ENCODE data around the gene FHDC1. TPM values are rescaled to one million over a fixed set of nuclear protein-coding genes. Genes with fewer than 3 reads are reported as not detected.

FHDC1 gene
- total RNA-seq, 1 experiment from 2014 or later: 19.9 TPM

DNA sequence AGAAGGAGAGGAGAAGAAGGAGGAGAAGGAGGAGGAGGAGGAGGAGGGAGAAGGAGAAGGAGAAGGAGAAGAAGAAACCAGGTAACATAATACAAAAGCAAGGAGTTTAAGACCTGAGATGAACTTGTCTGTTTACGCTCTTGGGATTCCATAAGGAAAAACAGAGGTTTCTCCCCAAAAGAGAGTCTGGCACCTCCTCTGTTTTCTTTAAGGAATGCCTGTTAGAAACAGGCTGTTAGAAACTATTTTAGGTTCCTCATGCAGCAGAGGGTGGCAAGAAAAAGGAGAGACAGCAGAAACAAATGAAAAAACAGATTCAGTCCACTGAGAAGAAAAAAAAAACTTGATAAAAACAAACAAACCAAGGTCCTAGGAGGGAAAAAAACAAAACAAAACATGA, 10.3 kb upstream of the FHDC1 start:
- peak overlapping the region; percentile 0 to 87 (median 7); a peak in 4 of 7 replicates for H3K27ac Mint-ChIP-seq

More for the DNA sequence above, 10.3 kb upstream of the FHDC1 start:
- no peak overlapping the region for H2BK20ac ChIP-seq (ENCODE audit: low read depth, low read length, poor library complexity, severe bottlenecking)
- H2AK5ac ChIP-seq (ENCODE audit: insufficient read length, low read length): no peak overlapping the region
- peak overlapping the region; percentile 23 for H3K27ac ChIP-seq (ENCODE audit: insufficient read length, low read depth, low read length)
- no peak overlapping the region for H3T11ph ChIP-seq (ENCODE audit: low read length)
- H2AFZ ChIP-seq (ENCODE audit: low read length): no peak overlapping the region
- H3K4ac ChIP-seq (ENCODE audit: low read depth, low read length): no peak overlapping the region
- H3K4me2 ChIP-seq (ENCODE audit: insufficient read depth, insufficient read length, low read length): no peak overlapping the region
- H3K23ac ChIP-seq (ENCODE audit: insufficient read length, low read depth, low read length): no peak overlapping the region
- H4K91ac ChIP-seq (ENCODE audit: insufficient read length, low read depth, low read length): no peak overlapping the region
- H2BK12ac ChIP-seq (ENCODE audit: insufficient read length, low read depth, low read length): no peak overlapping the region
- H3K9ac ChIP-seq (ENCODE audit: extremely low read depth, insufficient read length, low read length): no peak overlapping the region
- no peak overlapping the region for H4K5ac ChIP-seq (ENCODE audit: insufficient read length, low read depth, low read length)
- H3K14ac ChIP-seq (ENCODE audit: insufficient read depth, low read length): no peak overlapping the region
- H3K23me2 ChIP-seq (ENCODE audit: insufficient read length, low read depth, low read length, poor library complexity, severe bottlenecking): no peaks in the 10 kb centered on the region
- H3K27me3 Mint-ChIP-seq (ENCODE audit: low read depth): peaks cover 5% of the 10 kb centered on the region; the same call in 1 of the 2 replicates
- H3K9me3 Mint-ChIP-seq: peaks cover 13 to 14% of the 10 kb centered on the region in 2 experiments
- H4K8ac ChIP-seq (replicated peaks; ENCODE audit: insufficient read length, low read depth, low read length): no peak overlapping the region
- H3K36me3 Mint-ChIP-seq (ENCODE audit: insufficient read depth in 1 of 3, low read depth in 3 of 3): peaks cover 7 to 19% (median 10%) of the 10 kb centered on the region in 3 experiments
- TF ChIP-seq, protein P1, sequence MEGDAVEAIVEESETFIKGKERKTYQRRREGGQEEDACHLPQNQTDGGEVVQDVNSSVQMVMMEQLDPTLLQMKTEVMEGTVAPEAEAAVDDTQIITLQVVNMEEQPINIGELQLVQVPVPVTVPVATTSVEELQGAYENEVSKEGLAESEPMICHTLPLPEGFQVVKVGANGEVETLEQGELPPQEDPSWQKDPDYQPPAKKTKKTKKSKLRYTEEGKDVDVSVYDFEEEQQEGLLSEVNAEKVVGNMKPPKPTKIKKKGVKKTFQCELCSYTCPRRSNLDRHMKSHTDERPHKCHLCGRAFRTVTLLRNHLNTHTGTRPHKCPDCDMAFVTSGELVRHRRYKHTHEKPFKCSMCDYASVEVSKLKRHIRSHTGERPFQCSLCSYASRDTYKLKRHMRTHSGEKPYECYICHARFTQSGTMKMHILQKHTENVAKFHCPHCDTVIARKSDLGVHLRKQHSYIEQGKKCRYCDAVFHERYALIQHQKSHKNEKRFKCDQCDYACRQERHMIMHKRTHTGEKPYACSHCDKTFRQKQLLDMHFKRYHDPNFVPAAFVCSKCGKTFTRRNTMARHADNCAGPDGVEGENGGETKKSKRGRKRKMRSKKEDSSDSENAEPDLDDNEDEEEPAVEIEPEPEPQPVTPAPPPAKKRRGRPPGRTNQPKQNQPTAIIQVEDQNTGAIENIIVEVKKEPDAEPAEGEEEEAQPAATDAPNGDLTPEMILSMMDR (conservative IDR thresholded peaks at IDR 0.05): no peak
- H3K4me1 Mint-ChIP-seq: peaks cover 50 to 56% of the 10 kb centered on the region in 2 experiments
- no peaks in the 10 kb centered on the region for H3K79me1 ChIP-seq (ENCODE audit: insufficient read depth, low read depth, low read length, poor library complexity, severe bottlenecking)
- H3K4me1 ChIP-seq (ENCODE audit: insufficient read depth, low read length): peaks cover 16% of the 10 kb centered on the region; the same call in 1 of the 2 replicates
- H2BK5ac ChIP-seq (ENCODE audit: insufficient read length, low read length): no peak overlapping the region
- H3K27me3 ChIP-seq (ENCODE audit: insufficient read depth, low read length): no peaks in the 10 kb centered on the region
- no CpG with 5 or more reads among the region's 1 CpG for WGBS (ENCODE audit: extremely low coverage, insufficient read length, low lambda C conversion rate)
- H3K18ac ChIP-seq (ENCODE audit: insufficient read length, low read depth, low read length): no peak overlapping the region
- H3K9me3 ChIP-seq (ENCODE audit: control insufficient read depth, low read depth, low read length): peaks cover 6% of the 10 kb centered on the region
- H3K79me2 ChIP-seq (ENCODE audit: insufficient read depth, low read length): no peaks in the 10 kb centered on the region
- H3K56ac ChIP-seq (ENCODE audit: insufficient read length, low read depth, low read length): no peak overlapping the region
- H2BK120ac ChIP-seq (ENCODE audit: low read depth, low read length, poor library complexity, severe bottlenecking): no peak overlapping the region
- no peak overlapping the region for H2BK15ac ChIP-seq (ENCODE audit: low read depth, low read length)
- H3K4me3 Mint-ChIP-seq: no peak overlapping the region
- no peak for DNase-seq
- H4K20me1 ChIP-seq (ENCODE audit: control insufficient read depth, insufficient read depth, insufficient read length): no peaks in the 10 kb centered on the region

Measured in H9 (cell line).